ENCODE measurements around the gene KCNG1. TPM values are rescaled to one million over a fixed set of nuclear protein-coding genes. Genes with fewer than 3 reads are reported as not detected.

Gene KCNG1
- total and polyA plus RNA-seq, 2 donors (not counting 1 experiment from before 2014, with no cell fraction given), result 16.9 to 57.7 TPM

GRCh38 chr20:50987493-50988210, 35.3 kb downstream of the KCNG1 start:
- no peak overlapping the region for H3K4me2 ChIP-seq (replicated peaks; ENCODE audit: low read depth, low read length, poor library complexity, severe bottlenecking)
- no peak overlapping the region for H2AFZ ChIP-seq (ENCODE audit: insufficient read depth, low read depth, low read length, poor library complexity, severe bottlenecking)
- no peak overlapping the region for H3K4me3 Mint-ChIP-seq
- DNase-seq (peak; percentile 86), ATAC-seq (ENCODE audit: low read depth) (peak; percentile 99)
- H3K27ac ChIP-seq (ENCODE audit: low read length in 2 of 2), result no peak overlapping the region
- no peaks in the 10 kb centered on the region for H4K20me1 ChIP-seq (ENCODE audit: control insufficient read depth, insufficient read depth, low read length, poor library complexity, severe bottlenecking)
- WGBS (ENCODE audit: insufficient coverage), result 26% methylated on average over 12 of the region's 13 CpGs
- intact Hi-C loops (cut with micrococcal nuclease), result loop anchor here (1.0 to 10.0 kb wide), 5 partner anchors 319 to 1097 kb away; no protein-coding TSS in a partner anchor
- H3K27me3 ChIP-seq (replicated peaks in 1 of 4; ENCODE audit: control extremely low read depth in 1 of 4, control insufficient read depth in 3 of 4, insufficient read depth in 4 of 4, low read length in 3 of 4), result peaks cover 0 to 15% (median 4%) of the 10 kb centered on the region in 4 experiments
- peaks cover 0 to 4% (median 0%) of the 10 kb centered on the region in 3 donors for H3K9me3 ChIP-seq (ENCODE audit: control extremely low read depth in 1 of 3, control insufficient read depth in 2 of 3, insufficient read depth in 1 of 3, low read length in 2 of 3)
- CTCF ChIA-PET, result interaction anchor here (0.5 to 14.9 kb wide), 52 partner anchors 9 to 1391 kb away, joined by 3 to 314 read pairs (median 4); partner anchors contain the start of gene BCAS4
- TF ChIP-seq, protein P1, sequence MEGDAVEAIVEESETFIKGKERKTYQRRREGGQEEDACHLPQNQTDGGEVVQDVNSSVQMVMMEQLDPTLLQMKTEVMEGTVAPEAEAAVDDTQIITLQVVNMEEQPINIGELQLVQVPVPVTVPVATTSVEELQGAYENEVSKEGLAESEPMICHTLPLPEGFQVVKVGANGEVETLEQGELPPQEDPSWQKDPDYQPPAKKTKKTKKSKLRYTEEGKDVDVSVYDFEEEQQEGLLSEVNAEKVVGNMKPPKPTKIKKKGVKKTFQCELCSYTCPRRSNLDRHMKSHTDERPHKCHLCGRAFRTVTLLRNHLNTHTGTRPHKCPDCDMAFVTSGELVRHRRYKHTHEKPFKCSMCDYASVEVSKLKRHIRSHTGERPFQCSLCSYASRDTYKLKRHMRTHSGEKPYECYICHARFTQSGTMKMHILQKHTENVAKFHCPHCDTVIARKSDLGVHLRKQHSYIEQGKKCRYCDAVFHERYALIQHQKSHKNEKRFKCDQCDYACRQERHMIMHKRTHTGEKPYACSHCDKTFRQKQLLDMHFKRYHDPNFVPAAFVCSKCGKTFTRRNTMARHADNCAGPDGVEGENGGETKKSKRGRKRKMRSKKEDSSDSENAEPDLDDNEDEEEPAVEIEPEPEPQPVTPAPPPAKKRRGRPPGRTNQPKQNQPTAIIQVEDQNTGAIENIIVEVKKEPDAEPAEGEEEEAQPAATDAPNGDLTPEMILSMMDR (IDR thresholded peaks at IDR 0.05), result peak; percentile 87
- TF ChIP-seq EZH2 (IDR thresholded peaks at IDR 0.05; ENCODE audit: borderline replicate concordance, insufficient read depth, low read depth, low read length, poor library complexity, severe bottlenecking), result no peak
- H3K27me3 Mint-ChIP-seq, result peaks cover 23% of the 10 kb centered on the region
- no peaks in the 10 kb centered on the region for H3K79me2 ChIP-seq (ENCODE audit: control insufficient read depth, insufficient read depth, low read length)
- no peak overlapping the region for H3K4me3 ChIP-seq (ENCODE audit: control extremely low read depth in 1 of 5, extremely low read depth in 1 of 5, insufficient read depth in 1 of 5, low read depth in 2 of 5, low read length in 4 of 5)
- H3K9ac ChIP-seq (ENCODE audit: low read length), result no peak overlapping the region
- H3K36me3 ChIP-seq (replicated peaks in 1 of 2; ENCODE audit: control extremely low read depth in 1 of 2, control insufficient read depth in 1 of 2, extremely low read depth in 1 of 2, insufficient read depth in 2 of 2, low read length in 1 of 2), result no peaks in the 10 kb centered on the region
- H3K4me1 ChIP-seq (ENCODE audit: control insufficient read depth in 2 of 2, insufficient read depth in 2 of 2, low read length in 2 of 2), result peaks cover 9 to 10% of the 10 kb centered on the region in 2 donors
- peaks cover 11% of the 10 kb centered on the region for H3K4me1 Mint-ChIP-seq
- POLR2A ChIA-PET, result interaction anchor here (0.6 to 0.7 kb wide), 3 partner anchors 553 to 1325 kb away, joined by 4 to 8 read pairs (median 4); no protein-coding TSS in a partner anchor
- no peaks in the 10 kb centered on the region for H3K9me3 Mint-ChIP-seq (ENCODE audit: insufficient read depth)
- H3K27ac Mint-ChIP-seq, result peak overlapping the region; percentile 11

- ChIA-PET POLR2A (no interaction called here), CTCF (interaction anchor here (0.8 to 14.9 kb wide), 7 partner anchors 9 to 640 kb away, joined by 3 to 314 read pairs (median 3); partner anchors contain the start of genes BCAS4, DPM1 and MOCS3)
- H3K27me3 Mint-ChIP-seq, result peaks cover 43% of the 10 kb centered on the region
These were observed 39.6 kb downstream of the KCNG1 start for GRCh38 chr20:50983321-50983720.

More at GRCh38 chr20:50983321-50983720, 39.6 kb downstream of the KCNG1 start:
- Histone ChIP-seq H3K4me3 (ENCODE audit: control extremely low read depth in 1 of 5, extremely low read depth in 1 of 5, insufficient read depth in 1 of 5, low read depth in 2 of 5, low read length in 4 of 5) (no peak overlapping the region), H3K4me1 (ENCODE audit: control insufficient read depth in 2 of 2, insufficient read depth in 2 of 2, low read length in 2 of 2) (peaks cover 0 to 4% of the 10 kb centered on the region in 2 donors), H3K36me3 (replicated peaks in 1 of 2; ENCODE audit: control extremely low read depth in 1 of 2, control insufficient read depth in 1 of 2, extremely low read depth in 1 of 2, insufficient read depth in 2 of 2, low read length in 1 of 2) (no peaks in the 10 kb centered on the region), H4K20me1 (ENCODE audit: control insufficient read depth, insufficient read depth, low read length, poor library complexity, severe bottlenecking) (no peaks in the 10 kb centered on the region), H2AFZ (ENCODE audit: insufficient read depth, low read depth, low read length, poor library complexity, severe bottlenecking) (no peak overlapping the region), H3K27me3 (replicated peaks in 1 of 4; ENCODE audit: control extremely low read depth in 1 of 4, control insufficient read depth in 3 of 4, insufficient read depth in 4 of 4, low read length in 3 of 4) (peaks cover 0 to 29% (median 6%) of the 10 kb centered on the region in 4 experiments), H3K79me2 (ENCODE audit: control insufficient read depth, insufficient read depth, low read length) (no peaks in the 10 kb centered on the region), H3K9me3 (ENCODE audit: control extremely low read depth in 1 of 3, control insufficient read depth in 2 of 3, insufficient read depth in 1 of 3, low read length in 2 of 3) (no peaks in the 10 kb centered on the region), H3K27ac (ENCODE audit: low read length in 2 of 2) (no peak overlapping the region), H3K9ac (ENCODE audit: low read length) (no peak overlapping the region), H3K4me2 (replicated peaks; ENCODE audit: low read depth, low read length, poor library complexity, severe bottlenecking) (no peak overlapping the region)
- TF ChIP-seq EZH2 (IDR thresholded peaks at IDR 0.05; ENCODE audit: borderline replicate concordance, insufficient read depth, low read depth, low read length, poor library complexity, severe bottlenecking), result no peak
- TF ChIP-seq, protein P1 (IDR thresholded peaks at IDR 0.05), result no peak
- H3K9me3 Mint-ChIP-seq (ENCODE audit: insufficient read depth), result no peaks in the 10 kb centered on the region
- no peak for ATAC-seq (ENCODE audit: low read depth)
- H3K4me1 Mint-ChIP-seq, result peaks cover 5% of the 10 kb centered on the region
- no peak for DNase-seq
- H3K4me3 Mint-ChIP-seq, result no peak overlapping the region
- 33% methylated on average over 1 of the region's 2 CpGs for WGBS (ENCODE audit: insufficient coverage)
- H3K27ac Mint-ChIP-seq, result no peak overlapping the region
- intact Hi-C loops (cut with micrococcal nuclease), result loop anchor here (10.0 kb wide), 1 partner anchor 1101 kb away; no protein-coding TSS in a partner anchor
